Measurements from ENCODE around the gene NRDC. TPM values are rescaled to one million over a fixed set of nuclear protein-coding genes. Genes with fewer than 3 reads are reported as not detected.

Gene NRDC
- total and polyA plus RNA-seq, 9 of the 15 experiments (the other 6 are each of a cell fraction or from before 2014, with no cell fraction given), result 102 to 371 (median 201) TPM

- TF ChIP-seq RBM17 (IDR thresholded peaks at IDR 0.05; ENCODE audit: borderline replicate concordance, low read depth, low read length) (no peak), BDP1 (IDR thresholded peaks at IDR 0.05; ENCODE audit: insufficient read depth, insufficient read length) (no peak), POLR2H (tag; IDR thresholded peaks at IDR 0.05; ENCODE audit: low read depth) (peak; percentile 97), IRF1 (CRISPR knock-in tag; IDR thresholded peaks at IDR 0.05; ENCODE audit: borderline replicate concordance) (no peak), ZNF280B (CRISPR knock-in tag; IDR thresholded peaks at IDR 0.05) (no peak), ZBTB33 (CRISPR knock-in tag; IDR thresholded peaks at IDR 0.05) (no peak), DDX20 (tag; IDR thresholded peaks at IDR 0.05; ENCODE audit: low read depth) (peak; percentile 45; the same call in 1 of the 2 replicates), ZNF696 (CRISPR knock-in tag; conservative IDR thresholded peaks at IDR 0.05) (no peak), MGA (IDR thresholded peaks at IDR 0.05) (no peak)
These were observed at the start of gene NRDC (continued) for GRCh38 chr1:51878616-51879336.
